Effector memory CD8-positive, alpha-beta T cell (primary cell): ENCODE data around the gene IGFBPL1.

Source experiments
- ATAC-seq: fragments of 150-1000 bp; cut with Tn5 transposase; replicated peaks from 2 replicates; pipeline ENCODE4 v1.10.0; 2021; ENCODE audit warnings: mild to moderate bottlenecking, moderate library complexity
- DNase-seq, 3 experiments: peaks; one replicate each; pipeline ENCODE4 v3.0.0; 2021
- H3K27ac Mint-ChIP-seq, 2 donors: one replicate each; pipeline ENCODE4 v1.8.0; 2022; ENCODE audit warnings: mild to moderate bottlenecking in 2 of 2, mixed read lengths in 2 of 2, moderate library complexity in 2 of 2
- H3K27me3 Mint-ChIP-seq, 2 donors: one replicate each; pipeline ENCODE4 v1.8.0; 2022; ENCODE audit warnings: mixed read lengths in 2 of 2
- H3K36me3 Mint-ChIP-seq: one replicate; pipeline ENCODE4 v1.8.0; 2022; ENCODE audit warnings: mild to moderate bottlenecking, moderate library complexity, mixed read lengths; ENCODE audit not compliant: insufficient read depth
- H3K4me1 Mint-ChIP-seq, 2 donors: one replicate each; pipeline ENCODE4 v1.8.0; 2022; ENCODE audit warnings: low read depth in 2 of 2, mixed read lengths in 2 of 2
- H3K4me3 Mint-ChIP-seq, 2 donors: one replicate each; pipeline ENCODE4 v1.8.0; 2022; ENCODE audit warnings: mild to moderate bottlenecking in 2 of 2, mixed read lengths in 2 of 2, moderate library complexity in 2 of 2
- H3K9me3 Mint-ChIP-seq, 2 donors: one replicate each; pipeline ENCODE4 v1.8.0; 2022; ENCODE audit warnings: mixed read lengths in 2 of 2

The IGFBPL1 gene

DNA sequence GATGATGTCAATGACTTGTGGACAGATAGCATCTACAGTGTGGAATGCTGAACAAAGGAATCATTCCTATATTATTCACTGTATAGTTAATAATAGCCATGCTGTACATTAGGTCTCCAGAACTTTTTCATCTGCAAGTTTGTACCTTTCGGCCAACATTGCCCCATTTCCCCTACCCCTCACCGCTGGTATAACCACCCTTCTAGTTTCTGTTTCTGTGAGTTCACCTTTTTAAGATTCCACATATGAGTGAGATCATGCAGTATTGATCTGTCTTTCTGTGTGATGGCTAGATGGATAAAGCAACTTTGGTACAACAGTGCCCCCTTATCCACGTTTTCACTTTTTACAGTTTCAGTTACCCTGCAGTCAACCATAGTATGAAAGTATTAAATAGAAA, 50.6 kb downstream of the IGFBPL1 start:
- H3K9me3 Mint-ChIP-seq = no peaks in the 10 kb centered on the region
- ATAC-seq (no peak), DNase-seq (no peak)
- no peak overlapping the region for H3K4me3 Mint-ChIP-seq
- H3K27ac Mint-ChIP-seq = no peak overlapping the region
- no peaks in the 10 kb centered on the region for H3K4me1 Mint-ChIP-seq
- H3K36me3 Mint-ChIP-seq = no peaks in the 10 kb centered on the region
- peaks cover 18 to 55% of the 10 kb centered on the region in 2 donors for H3K27me3 Mint-ChIP-seq

DNA sequence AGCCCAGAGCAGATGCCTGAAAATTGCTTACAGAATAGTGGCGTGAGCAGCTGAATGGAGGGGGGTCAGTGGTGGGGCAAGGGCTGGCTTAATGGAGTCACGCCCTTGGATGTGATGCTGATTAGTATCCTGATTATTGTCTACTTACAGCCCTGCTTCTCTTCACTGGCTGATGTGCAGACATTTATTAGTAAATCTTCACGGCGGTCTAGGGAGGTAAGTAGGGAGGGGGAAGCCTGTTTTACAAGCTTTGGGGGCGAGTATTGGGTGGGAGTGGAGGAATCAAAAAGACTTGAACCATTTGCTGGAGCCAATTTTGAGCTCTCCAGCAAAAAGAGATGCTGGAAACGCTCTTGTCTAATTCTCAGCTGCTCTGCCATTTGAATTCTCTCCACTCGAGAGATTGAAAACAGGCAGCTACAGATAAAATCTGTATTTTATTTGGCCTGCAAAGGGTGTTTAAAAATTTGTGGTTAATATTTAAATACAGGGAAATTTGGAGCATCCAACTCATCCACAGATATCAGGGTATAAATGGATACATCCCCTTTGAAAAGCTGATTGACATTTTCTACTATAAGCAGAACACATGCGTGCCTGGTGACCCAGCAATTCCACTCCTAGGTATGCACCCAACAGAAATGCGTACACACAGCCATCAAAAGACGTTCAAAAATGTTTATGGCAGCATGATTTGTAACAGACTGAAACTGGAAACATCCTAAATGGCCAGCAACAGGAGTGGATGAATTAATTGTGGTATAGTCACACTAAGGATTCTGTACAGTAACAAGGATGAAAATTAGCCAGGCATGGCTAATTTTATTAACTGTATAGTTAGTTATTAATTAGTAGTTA, 51.3 kb downstream of the IGFBPL1 start:
- no peaks in the 10 kb centered on the region for H3K36me3 Mint-ChIP-seq
- ATAC-seq = no peak
- peaks cover 18 to 55% of the 10 kb centered on the region in 2 donors for H3K27me3 Mint-ChIP-seq
- no peak overlapping the region for H3K27ac Mint-ChIP-seq
- no peak for DNase-seq
- no peaks in the 10 kb centered on the region for H3K9me3 Mint-ChIP-seq
- H3K4me1 Mint-ChIP-seq = no peaks in the 10 kb centered on the region
- no peak overlapping the region for H3K4me3 Mint-ChIP-seq

DNA sequence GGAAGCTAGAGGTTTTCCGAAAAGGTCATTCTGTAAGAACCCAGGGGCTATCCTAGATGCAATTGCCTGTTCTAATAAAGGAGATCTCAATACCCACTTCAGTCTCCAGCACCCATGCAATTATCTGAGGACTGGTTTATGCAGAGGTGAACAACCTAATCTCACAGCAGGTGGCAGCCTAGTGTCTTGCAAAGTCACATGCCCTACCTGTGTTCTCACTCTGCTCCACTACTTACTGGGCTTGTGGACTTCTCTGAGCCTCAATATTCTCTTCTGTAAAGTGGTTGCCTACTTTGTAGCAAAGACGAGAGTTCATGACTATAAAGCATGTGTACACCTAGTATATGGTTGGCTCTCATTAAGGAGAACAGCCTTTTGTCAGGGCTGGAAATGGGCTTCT, 52.8 kb downstream of the IGFBPL1 start:
- Mint-ChIP-seq H3K36me3 (no peaks in the 10 kb centered on the region), H3K4me3 (no peak overlapping the region), H3K27me3 (peaks cover 18 to 63% of the 10 kb centered on the region in 2 donors), H3K9me3 (no peaks in the 10 kb centered on the region), H3K4me1 (no peaks in the 10 kb centered on the region), H3K27ac (no peak overlapping the region)
- DNase-seq (peak in 1 of 3 experiments; percentile 8), ATAC-seq (peak; percentile 40)

DNA sequence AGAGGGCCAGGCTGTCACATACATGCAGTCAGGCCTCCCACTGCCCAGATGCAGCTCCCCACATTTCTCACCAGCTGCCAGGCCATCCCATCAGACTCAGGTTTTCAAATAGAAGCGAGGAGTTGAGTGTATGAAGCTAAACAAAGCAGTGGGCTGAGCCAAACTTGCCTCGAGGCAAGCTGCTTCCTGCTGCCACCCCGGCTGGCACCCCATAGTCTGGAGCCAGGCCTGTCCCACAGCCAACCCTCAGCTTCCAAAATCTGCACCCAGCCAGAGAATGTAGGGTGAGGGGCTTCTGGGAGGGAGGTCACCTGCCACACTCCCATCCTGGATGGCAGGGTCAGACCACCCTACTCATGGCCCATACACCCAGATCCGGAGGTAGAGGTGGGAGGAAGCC, 54.1 kb downstream of the IGFBPL1 start:
- DNase-seq = no peak
- H3K4me3 Mint-ChIP-seq = no peak overlapping the region
- no peaks in the 10 kb centered on the region for H3K4me1 Mint-ChIP-seq
- H3K27me3 Mint-ChIP-seq = peaks cover 18 to 49% of the 10 kb centered on the region in 2 donors
- no peaks in the 10 kb centered on the region for H3K9me3 Mint-ChIP-seq
- H3K36me3 Mint-ChIP-seq = no peaks in the 10 kb centered on the region
- no peak for ATAC-seq
- H3K27ac Mint-ChIP-seq = no peak overlapping the region

DNA sequence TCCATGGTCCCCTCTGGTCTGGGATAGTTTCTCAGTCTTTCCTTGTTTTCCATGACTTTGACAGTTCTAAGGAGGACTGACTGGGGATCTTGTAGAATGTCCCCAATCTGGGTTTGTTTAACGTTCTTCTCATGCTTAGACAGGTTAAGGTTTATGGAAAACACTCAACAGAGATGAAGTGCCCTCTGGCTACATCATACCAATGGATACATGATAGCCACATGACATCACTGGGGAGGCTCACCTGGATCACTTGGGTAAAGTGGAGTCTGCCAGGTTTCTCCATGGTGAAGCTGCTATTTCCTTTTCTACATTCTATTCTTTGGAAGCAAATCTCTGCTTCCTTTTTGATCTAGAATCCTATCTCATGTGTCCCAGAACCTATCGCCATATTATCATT, 55.5 kb downstream of the IGFBPL1 start:
- Mint-ChIP-seq H3K9me3 (no peaks in the 10 kb centered on the region), H3K27ac (no peak overlapping the region)

DNA sequence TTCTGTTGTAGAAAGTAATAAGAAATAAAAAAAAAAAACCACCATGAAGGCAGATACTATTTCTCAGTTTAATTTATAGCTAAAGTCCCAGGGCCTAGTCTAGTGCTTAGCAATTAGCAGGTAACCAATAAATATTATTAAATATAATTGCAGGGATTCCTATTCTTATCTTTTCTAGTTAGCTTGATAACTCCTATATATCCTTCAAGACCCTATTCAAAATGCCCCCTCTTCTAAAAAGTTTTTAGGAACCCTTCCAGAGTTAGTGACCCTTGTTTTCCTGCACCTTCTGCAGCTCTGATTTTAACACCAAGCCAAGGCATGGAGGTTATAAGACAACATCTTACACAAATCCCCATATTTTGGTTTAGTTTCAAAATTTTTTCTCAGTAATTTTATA, 56.4 kb downstream of the IGFBPL1 start:
- DNase-seq (no peak), ATAC-seq (no peak)
- Mint-ChIP-seq H3K9me3 (no peaks in the 10 kb centered on the region), H3K36me3 (no peaks in the 10 kb centered on the region), H3K27me3 (peaks cover 16 to 50% of the 10 kb centered on the region in 2 donors), H3K4me1 (peaks cover 0 to 3% of the 10 kb centered on the region in 2 donors), H3K27ac (no peak overlapping the region), H3K4me3 (no peak overlapping the region)

More for the DNA sequence above, 55.5 kb downstream of the IGFBPL1 start:
- Mint-ChIP-seq H3K4me3 (no peak overlapping the region), H3K4me1 (no peaks in the 10 kb centered on the region), H3K27me3 (peaks cover 18 to 54% of the 10 kb centered on the region in 2 donors), H3K36me3 (no peaks in the 10 kb centered on the region)
- ATAC-seq (no peak), DNase-seq (no peak)

DNA sequence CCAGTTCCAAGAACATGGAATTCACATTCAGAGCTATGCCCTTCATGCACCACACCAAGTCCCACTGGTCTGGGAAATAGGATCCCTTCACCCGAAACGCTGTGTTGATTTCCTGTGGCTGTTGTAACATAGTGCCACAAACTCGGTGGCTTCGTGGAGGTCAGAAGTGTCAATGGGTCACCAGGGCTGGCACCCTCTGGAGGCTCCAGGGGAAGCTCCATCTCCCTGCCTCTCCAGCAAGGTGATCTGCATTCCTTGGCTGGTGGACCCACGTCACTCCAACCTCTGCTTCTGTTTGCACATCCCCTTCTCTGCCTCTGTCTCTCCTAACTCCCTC, 60.7 kb downstream of the IGFBPL1 start:
- ATAC-seq (no peak), DNase-seq (no peak)
- Mint-ChIP-seq H3K9me3 (no peaks in the 10 kb centered on the region), H3K4me1 (peaks cover 0 to 3% of the 10 kb centered on the region in 2 donors), H3K4me3 (no peak overlapping the region), H3K27me3 (peaks cover 0 to 14% of the 10 kb centered on the region in 2 donors), H3K36me3 (no peaks in the 10 kb centered on the region), H3K27ac (no peak overlapping the region)

DNA sequence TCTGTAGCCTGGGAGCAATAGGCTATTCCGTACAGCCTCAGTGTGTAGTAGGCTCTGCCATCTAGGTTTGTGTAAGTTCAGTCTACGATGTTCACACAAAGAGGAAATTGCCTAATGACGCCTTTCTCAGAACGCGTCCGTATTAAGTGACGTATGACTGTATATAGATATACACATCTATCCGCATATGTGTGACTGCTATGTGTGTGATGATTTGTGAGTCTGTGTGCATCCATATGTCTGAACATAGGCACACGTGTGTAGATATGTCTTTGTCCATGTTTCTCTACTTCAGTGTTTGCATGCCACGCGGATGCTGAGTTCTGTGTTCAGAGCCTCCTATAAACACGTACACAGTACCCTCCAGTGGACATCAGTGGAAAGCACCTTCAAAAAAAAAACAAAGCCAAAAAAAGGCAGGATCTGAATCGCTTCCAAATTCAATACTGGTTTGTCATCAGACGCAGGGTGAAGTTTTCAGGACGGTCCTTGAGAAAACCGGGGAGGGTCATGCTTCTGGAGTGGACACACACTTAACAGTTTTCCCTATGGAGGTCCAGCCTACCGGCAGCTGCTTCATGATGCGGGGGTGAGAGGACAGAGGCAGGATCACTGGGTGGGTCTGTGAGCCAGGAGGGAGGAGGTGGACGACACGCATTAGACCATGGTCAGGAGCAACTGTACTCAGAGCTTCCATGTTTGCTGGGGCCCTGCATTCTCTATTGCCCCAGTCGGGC, 61.2 kb downstream of the IGFBPL1 start:
- Mint-ChIP-seq H3K9me3 (no peaks in the 10 kb centered on the region), H3K27ac (peak overlapping the region in 1 of 2 donors; percentile 10), H3K36me3 (no peaks in the 10 kb centered on the region), H3K4me3 (no peak overlapping the region), H3K27me3 (peaks cover 0 to 14% of the 10 kb centered on the region in 2 donors), H3K4me1 (peaks cover 0 to 3% of the 10 kb centered on the region in 2 donors)
- ATAC-seq (peak; percentile 61), DNase-seq (no peak)

DNA sequence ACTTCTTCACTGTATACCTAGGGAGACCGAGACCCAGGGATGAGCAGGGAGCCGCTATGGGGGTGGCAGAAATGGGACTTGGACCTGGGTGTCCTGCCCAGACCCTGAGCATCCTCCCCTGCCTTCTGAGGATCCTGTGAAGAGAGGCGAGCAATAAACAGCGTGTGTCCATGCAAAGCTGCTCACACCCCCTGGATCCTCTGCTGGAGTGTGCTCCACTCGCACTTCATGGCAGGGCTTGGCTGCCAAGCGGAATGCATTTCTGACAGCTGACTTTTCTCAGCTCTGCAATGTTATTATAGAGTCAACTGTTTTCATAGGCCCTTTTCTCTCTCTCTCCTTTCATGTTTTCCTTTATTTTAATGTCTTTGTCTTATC, 62.8 kb downstream of the IGFBPL1 start:
- ATAC-seq (no peak), DNase-seq (no peak)
- Mint-ChIP-seq H3K27me3 (peaks cover 0 to 5% of the 10 kb centered on the region in 2 donors), H3K36me3 (no peaks in the 10 kb centered on the region), H3K4me3 (no peak overlapping the region), H3K9me3 (no peaks in the 10 kb centered on the region), H3K27ac (no peak overlapping the region), H3K4me1 (peaks cover 0 to 3% of the 10 kb centered on the region in 2 donors)

DNA sequence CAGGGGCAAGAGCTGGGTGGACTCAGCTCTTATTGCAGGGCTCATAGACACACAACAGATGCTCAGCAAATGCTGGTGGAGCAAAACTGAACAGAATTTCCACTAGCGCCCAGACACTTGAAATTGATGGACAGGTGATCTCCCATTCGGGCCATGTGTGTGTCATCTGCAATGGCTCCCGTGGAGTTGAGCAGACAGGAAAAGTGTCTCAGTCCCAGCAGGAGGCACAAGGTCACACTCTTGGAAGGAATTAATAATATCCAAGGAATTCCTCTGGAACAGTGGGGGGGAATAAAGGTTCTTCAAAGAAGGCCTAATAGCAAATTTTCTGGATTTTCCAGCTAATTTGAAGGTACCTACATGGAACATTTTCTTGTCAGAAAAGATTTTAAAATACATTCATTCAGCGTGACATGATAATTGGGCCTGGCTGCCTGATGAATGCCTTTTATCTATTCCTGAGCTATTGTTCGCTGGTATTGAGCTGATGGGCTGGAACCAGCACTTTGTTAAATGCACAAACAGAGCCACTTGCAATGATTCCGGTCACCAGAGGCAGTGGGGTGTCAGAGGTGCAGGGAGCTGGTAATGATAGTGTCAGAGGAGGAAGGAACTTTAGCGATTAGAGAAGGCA, 63.3 kb downstream of the IGFBPL1 start:
- Mint-ChIP-seq H3K9me3 (no peaks in the 10 kb centered on the region), H3K27ac (no peak overlapping the region), H3K36me3 (no peaks in the 10 kb centered on the region), H3K27me3 (peaks cover 0 to 5% of the 10 kb centered on the region in 2 donors), H3K4me1 (peaks cover 0 to 3% of the 10 kb centered on the region in 2 donors), H3K4me3 (no peak overlapping the region)
- ATAC-seq = no peak
- no peak for DNase-seq

DNA sequence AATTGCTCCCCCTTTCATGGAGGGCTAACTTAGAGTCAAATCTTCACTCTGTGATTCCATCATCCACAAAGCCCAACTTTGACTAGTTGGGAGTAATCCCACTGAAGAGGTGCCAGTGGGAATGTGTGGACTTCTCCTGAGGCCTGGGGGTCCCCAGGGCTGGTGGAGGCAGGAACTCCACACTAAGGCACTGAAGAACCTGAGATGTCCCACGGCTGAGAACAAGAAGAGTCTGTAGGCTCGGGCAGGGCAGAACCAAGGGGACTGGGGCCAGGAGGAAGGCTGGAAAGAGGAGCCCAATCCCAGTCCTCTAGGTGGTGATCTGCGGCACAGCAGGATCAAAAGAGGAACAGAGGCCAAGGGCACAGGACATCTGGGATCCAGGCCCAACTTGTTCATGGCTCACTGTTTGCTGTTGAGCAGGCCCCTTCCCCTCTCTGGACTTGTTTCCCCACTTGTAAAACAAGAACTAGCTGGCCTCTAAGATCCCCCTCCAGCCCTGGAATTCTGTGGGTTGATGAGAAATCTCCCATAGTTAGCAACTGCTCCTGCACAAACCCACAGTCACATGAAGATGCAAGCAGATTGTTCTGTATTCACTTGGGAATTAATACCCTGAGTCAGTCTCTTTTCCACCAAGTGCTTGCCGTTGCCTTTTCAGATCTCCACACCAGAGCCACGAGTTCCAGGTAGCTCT, 64.4 kb downstream of the IGFBPL1 start:
- no peak for DNase-seq
- Mint-ChIP-seq H3K9me3 (no peaks in the 10 kb centered on the region), H3K4me1 (peaks cover 0 to 3% of the 10 kb centered on the region in 2 donors), H3K27ac (no peak overlapping the region), H3K4me3 (no peak overlapping the region), H3K36me3 (no peaks in the 10 kb centered on the region), H3K27me3 (peaks cover 0 to 5% of the 10 kb centered on the region in 2 donors)
- no peak for ATAC-seq

DNA sequence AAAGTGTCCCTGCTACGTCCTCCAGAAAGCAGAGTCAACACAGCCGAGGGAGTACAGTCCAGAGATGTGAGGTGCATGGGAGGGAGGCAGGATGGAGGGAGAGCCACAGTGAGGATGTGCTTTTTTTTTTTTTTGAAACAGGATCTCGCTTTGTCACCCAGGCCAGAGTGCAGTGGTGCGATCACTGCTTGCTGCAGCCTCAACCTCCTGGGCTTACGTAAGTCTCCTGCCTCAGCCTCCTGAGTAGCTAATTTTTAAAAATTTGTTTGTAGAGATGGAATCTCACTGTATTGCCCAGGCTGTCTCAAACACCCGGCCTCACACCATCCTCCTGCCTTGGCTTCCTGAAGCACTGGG, 65.0 kb downstream of the IGFBPL1 start:
- peaks cover 0 to 3% of the 10 kb centered on the region in 2 donors for H3K4me1 Mint-ChIP-seq
- no peak for ATAC-seq
- H3K9me3 Mint-ChIP-seq = no peaks in the 10 kb centered on the region
- peaks cover 0 to 5% of the 10 kb centered on the region in 2 donors for H3K27me3 Mint-ChIP-seq
- no peaks in the 10 kb centered on the region for H3K36me3 Mint-ChIP-seq
- H3K27ac Mint-ChIP-seq = no peak overlapping the region
- H3K4me3 Mint-ChIP-seq = no peak overlapping the region
- no peak for DNase-seq
